GM19463 (cell line): Measurements from ENCODE around the gene RTTN.

Source experiments
- ATAC-seq: cut with Tn5 transposase; IDR thresholded peaks from one replicate; pipeline ENCODE4 v1.9.1; 2021; ENCODE audit warnings: mild to moderate bottlenecking, moderate library complexity; ENCODE audit not compliant: unreplicated experiment

RTTN gene

DNA sequence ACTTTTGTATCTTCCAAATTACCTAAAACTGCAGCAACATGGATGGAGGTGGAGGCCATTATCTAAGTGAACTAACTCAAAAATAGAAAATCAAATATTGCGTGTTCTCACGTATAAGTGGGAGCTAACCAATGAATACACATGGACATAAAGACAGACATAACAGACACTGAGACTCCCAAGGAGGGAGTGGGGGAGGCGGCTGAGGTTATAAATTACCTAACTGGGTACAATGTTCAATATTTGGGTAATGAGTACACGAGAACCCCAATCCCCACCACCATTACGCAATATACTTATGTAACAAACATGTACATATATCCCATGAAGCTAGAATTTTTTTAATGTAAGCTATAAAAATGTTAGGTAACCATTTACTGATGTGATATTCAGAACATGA is 119.8 kb downstream of the RTTN start:
- no peak for ATAC-seq

DNA sequence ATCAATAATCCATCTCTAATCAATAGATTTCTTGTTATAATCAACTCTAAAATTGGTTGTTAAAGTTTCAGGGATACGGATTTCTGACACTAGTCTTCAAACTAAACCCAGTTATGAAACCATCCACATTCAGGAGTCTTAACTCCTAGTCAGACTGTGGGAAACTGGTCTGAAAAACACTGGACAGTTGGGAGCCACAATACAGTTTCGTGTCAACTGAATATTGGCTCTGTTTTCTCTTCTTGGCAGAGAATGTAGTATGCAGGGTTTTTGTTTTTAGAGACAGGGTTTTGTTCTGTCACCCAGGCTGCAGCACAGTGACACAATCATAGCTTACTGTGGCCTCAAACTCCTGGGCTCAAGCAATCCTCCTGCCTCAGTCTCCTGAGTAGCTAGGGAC is 123.1 kb downstream of the RTTN start:
- no peak for ATAC-seq

DNA sequence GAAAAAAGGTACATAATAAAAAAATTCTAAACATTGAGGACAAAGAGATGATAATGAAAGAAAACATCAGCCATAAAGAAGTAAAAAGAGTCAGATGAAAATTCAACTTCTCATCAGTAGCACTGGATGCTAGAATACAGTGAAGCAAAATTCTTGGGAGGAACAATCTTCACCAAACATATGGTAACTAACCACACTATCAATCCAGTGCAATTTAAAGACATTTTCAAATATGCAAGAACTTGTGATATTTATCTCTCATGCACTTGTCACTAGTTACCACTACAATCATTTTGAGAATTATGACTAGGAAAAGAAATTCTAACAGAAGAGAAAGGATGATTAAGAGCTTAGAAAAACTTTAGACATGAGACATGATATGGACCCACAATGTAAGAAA is 127.4 kb downstream of the RTTN start:
- no peak for ATAC-seq

DNA sequence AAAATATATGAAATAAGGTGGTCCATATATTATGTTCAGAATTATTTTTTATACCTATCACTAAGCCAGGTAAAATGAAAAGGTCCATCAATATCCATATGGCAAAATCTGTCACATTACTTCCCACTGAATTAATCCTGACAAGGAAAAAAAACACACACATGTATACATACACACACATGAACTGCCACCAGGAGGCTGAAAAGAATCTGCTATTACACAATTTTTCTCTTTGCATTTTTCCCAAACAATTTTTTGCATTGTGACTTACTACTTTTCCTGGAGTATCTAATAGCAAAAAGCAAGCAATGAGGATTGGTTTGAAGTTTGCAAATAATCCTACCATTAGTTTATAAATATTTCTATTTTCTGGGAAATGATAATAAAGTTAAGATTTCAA is 129.6 kb downstream of the RTTN start:
- no peak for ATAC-seq

DNA sequence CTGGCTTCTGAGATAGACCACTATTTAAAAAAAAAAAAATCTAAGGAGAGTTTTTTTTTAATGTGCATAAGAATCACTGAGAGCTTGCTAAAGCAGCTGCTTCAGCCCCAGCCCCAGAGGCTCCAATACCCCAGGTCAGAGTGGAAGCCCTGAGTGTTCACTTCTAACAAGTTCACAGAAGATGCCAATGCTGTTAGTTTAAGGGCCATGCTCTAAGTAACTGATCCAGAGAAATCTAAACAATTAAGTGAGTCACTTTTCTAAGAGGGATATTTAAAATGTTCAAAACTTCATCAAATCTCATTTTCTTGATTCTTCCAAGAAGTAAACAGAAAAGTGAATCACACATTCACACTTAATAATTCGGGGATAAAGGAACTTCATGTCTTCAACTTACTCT is 131.4 kb downstream of the RTTN start:
- ATAC-seq = no peak

DNA sequence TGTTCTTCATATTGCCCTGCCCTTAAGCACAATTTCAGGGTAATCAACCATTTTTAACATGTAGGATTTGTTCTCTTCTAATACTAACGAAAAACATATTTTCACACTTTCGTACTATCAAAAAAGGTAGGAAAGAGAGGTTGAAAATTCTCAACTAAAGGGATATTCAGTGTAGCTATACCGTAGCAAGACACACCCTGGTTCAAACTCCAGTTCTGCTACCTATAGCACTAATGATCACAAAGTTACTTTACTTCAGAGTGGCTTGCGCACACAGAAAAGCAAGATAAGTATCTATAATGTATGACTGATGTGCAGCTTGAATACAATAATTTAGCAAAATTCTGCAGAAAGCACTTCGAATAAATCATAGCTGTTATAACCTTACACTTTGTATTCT is 132.1 kb downstream of the RTTN start:
- ATAC-seq = no peak

DNA sequence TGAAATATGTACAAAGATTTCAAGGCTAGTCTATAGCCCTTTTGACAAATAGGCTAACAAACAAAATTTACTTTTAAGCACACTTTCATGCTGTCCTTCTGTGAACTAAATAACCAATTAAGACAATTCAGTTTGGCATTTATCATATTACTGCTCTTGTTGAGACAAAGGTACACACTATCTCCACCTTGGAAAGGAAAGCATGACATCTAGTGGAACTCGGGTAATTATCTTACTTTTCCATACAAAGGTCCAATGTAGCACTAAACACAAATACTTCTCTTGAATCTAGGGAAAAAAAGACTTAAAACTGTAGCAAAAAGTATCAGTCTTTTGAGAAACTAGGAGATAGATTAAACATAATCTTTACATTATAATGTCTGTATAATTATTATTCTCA is 132.8 kb downstream of the RTTN start:
- peak; percentile 53 for ATAC-seq

DNA sequence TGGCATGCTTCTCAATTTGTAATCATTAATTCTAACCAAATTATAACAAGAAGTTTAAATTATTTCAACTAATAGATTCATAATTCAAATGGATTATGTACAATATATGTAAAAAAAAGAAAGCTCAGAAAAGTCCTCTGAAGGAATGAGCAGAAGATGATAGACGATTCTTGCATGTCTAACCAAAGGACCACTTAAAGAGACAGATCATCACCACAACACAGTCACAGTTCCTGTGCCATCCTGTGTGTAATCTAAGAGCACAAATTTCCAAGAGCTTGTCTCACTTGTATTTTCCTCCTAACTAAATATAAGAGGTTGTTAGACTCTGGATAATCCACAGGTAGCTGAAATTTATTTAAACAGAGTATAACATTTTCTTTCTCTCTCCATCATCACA is 135.5 kb downstream of the RTTN start:
- no peak for ATAC-seq

DNA sequence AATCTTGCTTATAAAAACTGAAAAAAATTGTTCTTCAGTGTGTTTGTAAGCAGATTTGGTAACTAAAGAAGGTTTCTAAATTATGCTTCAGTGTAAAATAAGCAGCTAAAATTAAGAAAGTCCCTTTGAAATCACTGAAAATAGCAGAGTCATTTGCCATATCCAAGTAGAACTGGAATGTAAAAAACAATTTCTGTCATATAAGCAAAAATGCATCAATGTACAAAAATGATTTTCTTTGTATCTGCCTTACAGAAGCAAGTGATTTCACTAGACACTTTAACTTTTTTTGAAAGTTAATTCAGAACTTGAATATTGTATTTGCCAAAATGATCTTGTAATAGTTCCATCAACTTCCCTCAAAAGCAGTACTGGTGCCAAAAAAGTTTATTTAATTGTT is 136.1 kb downstream of the RTTN start:
- ATAC-seq = no peak

DNA sequence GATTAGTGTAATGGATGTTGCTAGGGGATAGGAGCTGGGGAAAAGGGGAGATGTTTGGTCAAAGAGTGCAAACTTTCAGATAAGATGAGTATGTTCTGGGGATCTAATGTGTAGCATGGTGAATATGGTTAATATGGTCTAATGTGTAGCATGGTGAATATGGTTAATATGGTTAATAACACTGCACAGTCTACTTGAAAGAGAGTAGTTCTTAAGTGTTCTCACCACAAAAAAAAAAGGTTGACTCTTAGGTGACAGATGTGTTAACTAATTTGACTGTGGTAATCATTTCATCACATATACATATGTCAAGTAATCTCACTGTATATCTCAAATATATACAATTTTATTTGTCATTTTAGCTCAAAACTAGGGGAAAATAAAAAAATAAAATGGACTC is 136.5 kb downstream of the RTTN start:
- peak; percentile 64 for ATAC-seq

DNA sequence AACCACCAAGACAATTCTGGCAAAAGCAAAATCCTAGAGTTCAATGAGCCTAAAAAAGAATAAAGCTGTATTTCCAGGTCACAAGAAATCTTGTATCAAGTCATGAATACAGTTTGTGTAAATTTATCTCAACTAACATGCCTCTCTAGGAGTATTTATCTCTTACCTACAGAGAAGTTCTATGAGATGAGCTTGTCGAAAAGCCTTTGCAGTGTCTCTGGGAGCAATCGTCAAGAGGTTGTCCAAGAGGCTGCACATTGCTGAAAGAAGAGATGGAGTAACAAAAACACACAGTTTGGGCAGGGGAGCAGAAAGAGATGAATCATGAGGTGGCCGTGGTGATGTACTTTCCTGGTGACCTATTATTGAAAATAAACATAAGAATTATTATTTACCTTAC is 145.8 kb downstream of the RTTN start:
- ATAC-seq = no peak

DNA sequence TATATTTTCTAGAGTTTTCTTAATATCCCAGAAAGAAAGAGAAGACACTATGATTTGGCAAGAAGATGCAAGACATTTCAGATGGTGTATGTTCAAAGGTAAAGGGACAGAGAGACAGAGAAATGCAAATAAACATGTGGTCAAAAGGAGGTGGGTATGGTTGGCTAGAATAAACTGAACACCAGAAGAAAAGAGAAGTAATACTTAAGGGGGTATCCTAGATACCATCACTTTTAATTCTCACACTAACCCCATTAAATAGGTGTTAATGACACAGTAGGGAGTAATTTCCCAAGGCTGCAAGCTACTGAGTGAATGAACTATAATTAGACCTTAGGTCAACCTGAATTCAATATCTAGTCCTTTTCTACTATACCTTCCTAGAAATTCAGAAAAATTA is 146.6 kb downstream of the RTTN start:
- peak; percentile 99 for ATAC-seq

DNA sequence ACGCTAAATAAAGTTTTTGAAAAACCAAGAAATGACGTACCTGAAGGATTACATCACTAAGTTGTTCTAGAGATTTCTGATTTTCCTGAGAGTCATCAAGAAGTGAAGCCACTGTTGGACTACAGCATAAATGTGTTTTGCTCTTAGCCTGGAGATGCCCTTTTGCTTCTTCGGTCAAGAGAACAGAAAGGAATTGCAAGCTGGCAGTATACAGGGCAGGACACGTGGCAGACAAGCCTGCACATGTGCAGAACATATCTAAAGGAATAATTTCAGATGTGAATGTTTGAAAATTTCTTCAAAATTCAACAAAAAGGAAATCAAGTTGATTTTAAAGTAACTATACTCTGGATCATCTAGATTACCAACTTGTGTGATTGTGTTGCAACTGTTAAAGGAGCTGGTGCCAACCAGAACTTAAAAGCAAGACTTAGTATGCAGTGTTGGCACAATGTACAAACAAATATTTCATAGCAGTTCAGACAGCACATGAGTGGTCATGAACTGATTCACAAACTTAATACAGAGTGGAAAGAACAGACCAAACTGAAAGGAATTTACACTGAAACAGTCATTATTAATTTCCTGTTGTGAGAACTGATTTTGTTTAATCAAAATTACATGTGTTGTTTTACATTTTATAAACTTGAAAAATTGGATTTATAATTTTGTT is 157.4 kb downstream of the RTTN start:
- no peak for ATAC-seq

DNA sequence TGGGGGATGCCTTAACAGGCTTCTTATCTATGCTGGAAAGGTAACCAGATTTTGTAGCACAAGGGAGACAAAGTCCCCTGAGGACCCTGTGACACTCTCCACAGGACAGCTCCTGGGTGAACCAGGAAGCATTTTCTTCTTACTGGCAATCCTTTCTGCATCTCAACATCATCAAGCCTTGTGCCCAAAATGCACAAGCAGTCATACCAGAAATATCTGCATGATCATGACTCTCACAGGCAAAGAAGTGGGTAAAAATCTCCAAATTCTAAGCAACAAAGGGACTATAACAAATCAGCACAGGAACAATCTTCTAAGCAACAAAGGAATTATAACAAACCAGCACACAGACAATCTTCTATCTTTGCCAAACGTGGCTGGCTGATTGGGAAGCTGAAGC is 158.7 kb downstream of the RTTN start:
- ATAC-seq = no peak

DNA sequence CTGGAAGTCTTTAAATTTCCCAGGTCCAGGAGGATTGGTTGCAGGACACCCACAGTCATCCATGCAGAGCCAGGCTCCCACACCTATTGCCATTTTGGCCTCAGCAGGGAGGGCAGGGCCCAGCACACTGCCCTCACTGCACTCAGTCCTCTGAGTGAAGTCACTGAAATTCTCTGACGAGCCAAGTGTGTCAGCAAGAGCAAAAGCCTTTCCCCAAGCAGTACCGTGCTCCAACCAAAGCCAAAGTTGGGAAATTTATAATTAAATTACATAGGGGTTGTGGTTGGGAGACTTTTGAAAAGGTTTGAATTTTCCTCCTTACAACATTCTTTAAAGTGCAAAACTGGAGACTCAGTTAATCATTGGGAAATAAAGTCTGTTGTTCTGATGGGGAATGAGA is 159.3 kb downstream of the RTTN start:
- ATAC-seq = no peak

DNA sequence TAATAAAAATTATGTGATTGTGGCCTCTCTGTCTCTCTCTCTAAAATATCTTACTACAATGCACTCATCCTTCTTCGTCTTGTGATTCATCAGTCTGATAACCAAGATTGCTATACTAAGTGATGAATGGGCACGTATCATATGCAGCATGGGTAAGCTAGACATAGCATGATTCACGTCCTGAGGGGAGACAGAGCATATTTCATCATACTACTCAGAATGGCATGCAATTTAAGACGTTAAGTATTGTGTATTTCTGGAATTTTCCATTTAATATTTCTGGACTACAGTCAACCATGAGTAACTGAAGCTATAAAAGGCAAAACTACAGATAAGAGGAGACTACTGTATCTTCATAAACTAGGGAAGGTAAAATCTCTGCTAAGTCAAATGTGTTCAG is 160.9 kb downstream of the RTTN start:
- ATAC-seq = no peak

DNA sequence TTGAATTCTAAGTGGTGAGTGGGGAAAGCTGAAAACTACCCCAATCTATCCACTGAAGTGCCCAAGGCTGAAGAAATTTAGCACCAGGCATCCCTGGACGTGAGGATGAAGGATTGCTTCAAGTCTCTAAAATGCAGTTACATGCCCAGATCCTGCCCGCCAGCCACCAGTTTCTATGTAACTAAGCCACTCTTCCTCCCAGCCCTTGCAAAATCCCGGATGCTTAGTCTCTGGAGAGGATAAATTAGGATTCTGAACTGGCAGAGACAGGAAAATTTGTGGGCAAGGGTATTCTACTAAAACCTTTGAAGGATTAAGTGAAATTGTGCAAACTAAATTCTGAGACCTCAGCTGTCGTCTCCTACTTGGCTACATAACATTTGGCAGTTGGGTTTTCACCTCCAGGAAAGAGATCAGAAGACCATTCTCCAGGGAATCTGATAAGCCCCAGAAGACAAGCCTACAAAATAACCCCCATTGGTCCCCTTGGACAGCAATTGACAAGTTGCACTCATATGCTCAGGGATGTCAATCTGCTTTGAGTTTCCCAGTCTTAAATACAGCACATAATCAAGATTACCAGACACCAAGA is 163.9 kb downstream of the RTTN start:
- no peak for ATAC-seq

DNA sequence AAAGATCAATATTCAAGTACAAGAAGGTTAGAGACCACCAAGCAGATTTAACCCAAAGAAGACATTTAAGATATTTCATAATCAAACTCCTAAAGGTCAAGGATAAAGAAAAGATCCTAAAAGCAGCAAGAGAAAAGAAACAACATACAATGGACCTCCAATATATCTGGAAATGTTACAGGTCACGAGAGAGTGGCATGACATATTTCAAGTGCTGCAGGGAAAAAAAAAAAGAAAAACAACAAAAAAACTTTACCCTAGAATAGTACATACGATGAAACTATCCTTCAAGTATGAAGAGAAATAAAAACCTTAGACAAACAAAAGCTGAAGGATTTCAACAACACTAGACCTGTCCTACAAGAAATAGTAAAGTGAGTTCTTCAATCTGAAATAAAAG is 166.3 kb downstream of the RTTN start:
- no peak for ATAC-seq

DNA sequence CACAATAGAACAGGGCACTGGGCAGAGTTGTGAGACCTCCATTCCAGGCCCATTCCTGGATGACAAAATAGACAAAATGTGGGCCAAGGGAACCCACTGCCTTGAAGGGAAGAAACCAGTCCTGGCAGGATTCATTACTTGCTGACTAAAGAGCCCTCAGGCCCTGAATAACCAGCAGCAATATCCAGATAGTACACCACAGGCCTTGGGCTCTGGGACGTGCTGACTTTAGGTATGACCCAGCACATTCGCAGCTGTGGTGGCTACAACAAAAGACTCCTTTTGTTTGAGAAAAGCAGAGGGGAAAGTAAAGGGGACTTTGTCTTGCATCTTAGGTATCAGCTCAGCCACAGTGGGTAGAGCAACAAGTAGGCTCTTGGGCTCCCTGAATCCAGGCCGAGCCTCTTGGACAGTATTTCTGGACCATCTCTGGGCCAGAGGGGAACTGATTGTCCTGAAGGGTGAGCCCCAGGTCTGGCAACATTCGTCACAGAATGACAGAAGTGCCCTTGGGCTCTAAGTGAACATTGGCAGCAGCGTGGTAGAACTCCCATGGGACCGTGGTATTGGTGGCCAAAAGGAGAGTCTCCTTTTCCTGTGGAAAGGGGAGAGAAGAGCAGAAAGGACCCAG is 167.9 kb downstream of the RTTN start:
- ATAC-seq = peak; percentile 34

DNA sequence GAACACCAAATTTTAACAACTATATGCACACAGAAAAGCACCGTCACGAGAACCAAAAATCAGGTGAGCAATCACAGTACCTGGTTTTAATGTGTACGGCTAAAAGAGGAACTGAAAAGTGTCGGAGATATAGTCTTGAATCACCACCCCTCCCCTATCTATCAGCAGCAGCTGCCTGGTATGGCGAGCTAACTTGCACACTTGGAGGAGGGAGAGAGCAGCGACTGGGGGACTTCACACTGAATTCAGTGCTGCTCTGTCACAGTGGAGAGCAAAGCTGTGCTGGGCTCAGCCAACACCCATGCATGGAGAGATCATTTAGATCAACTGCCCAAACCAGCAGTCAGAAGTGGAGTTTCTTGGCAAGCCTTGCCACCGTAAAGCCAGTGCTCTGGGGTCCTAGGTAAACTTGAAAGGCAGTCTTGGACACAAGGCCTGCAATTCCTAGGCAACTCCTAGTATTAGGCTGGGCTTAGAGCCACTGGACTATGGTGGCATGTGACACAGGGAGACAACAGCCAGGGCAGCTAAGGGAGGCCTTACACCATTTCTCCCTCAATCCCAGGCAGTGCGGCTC is 168.6 kb downstream of the RTTN start:
- ATAC-seq = peak; percentile 96

DNA sequence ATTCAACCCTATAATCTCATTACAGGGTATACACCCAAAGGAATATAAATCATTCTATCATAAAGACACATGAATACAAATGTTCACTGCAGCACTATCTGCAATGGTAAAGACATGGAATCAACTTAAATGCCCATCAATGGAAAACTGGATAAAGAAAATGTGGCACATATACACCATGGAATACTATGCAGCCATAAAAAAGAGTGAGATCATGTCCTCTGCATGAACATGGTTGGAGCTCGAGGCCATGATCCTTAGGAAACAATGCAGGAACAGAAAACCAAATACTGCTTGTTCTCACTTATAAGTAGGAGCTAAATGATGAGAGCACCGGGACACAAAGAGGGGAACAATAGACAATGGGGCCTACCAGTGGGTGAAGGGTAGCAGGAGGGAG is 169.3 kb downstream of the RTTN start:
- no peak for ATAC-seq

DNA sequence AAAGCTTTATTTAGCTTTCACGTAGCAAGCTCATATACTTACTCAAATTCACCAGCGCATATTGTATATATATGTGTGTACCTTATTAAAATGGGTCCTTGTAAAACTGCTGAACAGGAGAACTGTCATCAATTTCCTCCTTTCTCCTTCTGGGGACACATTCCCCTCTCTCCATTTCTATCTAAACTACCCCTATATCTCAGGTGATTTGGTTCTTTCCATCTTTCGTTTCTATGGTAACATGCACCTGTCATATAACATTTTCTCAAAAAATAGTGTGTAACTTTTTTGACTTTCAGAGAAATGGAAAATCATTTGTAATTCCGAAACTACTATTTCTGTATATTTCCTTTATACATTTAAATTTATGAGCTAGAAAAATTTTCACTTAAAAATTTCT is 174.3 kb downstream of the RTTN start:
- no peak for ATAC-seq
